HFFc6 (cell line): ENCODE data around the gene COG5. TPM values are rescaled to one million over a fixed set of nuclear protein-coding genes. Genes with fewer than 3 reads are reported as not detected.

Source experiments
- DNase-seq: peaks from one replicate; pipeline ENCODE4 v3.0.0-alpha.2; 2018
- H3K27ac Mint-ChIP-seq: 2 replicates; pipeline ENCODE4 v1.8.0; 2020; ENCODE audit warnings: mild to moderate bottlenecking, mixed read lengths
- H3K27me3 Mint-ChIP-seq: 2 replicates; pipeline ENCODE4 v1.8.0; 2021; ENCODE audit warnings: mild to moderate bottlenecking, moderate library complexity, mixed read lengths; ENCODE audit not compliant: insufficient read depth
- H3K36me3 Mint-ChIP-seq: 2 replicates; pipeline ENCODE4 v1.8.0; 2021; ENCODE audit warnings: low read depth, mixed read lengths
- H3K4me1 Mint-ChIP-seq: 2 replicates; pipeline ENCODE4 v1.8.0; 2020; ENCODE audit warnings: low read depth, mixed read lengths
- H3K4me3 Mint-ChIP-seq: 2 replicates; pipeline ENCODE4 v1.8.0; 2020; ENCODE audit warnings: mild to moderate bottlenecking, moderate library complexity, mixed read lengths
- H3K9me3 Mint-ChIP-seq: 2 replicates; pipeline ENCODE4 v1.8.0; 2020; ENCODE audit warnings: mild to moderate bottlenecking, mixed read lengths
- total RNA-seq, 6 experiments: library from RNA; stranded (reverse); fragmentation: NEBNext Ultra II Directional; extraction: Animal tissue kit (Norgen Biotek cat#: 25700); gene quantifications; 2 replicates in 1 of 6; 3 replicates in 5 of 6; pipeline ENCODE4 v1.2.3, GENCODE V29; 2021
- TF ChIP-seq, protein P1 (sequence below): fragments of 200-600 bp; sonication (generic); IDR thresholded peaks from 2 replicates; pipeline ENCODE4 v1.5.0; 2021; ENCODE audit warnings: antibody characterized with exemption, mild to moderate bottlenecking

COG5 gene
- total RNA-seq, 6 experiments from 2014 or later, result 25.6 to 34.8 (median 31.6) TPM

DNA sequence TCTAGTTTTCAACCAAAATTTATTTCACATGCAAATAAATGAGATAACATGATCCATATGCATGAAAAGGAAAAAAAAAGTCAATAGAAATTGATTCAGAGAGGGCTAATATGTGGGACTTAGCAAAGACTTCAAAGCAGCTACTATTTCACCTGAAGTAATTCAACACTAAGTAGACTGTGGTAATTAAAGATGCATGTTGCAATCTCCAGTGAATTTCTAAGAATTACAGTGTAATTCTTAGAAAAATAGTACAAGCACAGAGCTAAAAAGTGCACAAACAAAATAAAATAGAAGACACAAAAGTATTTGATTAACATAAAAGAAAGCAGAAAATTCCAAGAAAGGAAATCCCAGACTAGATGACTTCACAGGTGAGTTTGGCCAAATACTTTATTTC is 68.2 kb downstream of the COG5 start:
- H3K27me3 Mint-ChIP-seq, result no peaks in the 10 kb centered on the region; the same call in 1 of the 2 replicates
- no peak overlapping the region for H3K4me3 Mint-ChIP-seq
- H3K27ac Mint-ChIP-seq, result no peak overlapping the region
- TF ChIP-seq, protein P1, sequence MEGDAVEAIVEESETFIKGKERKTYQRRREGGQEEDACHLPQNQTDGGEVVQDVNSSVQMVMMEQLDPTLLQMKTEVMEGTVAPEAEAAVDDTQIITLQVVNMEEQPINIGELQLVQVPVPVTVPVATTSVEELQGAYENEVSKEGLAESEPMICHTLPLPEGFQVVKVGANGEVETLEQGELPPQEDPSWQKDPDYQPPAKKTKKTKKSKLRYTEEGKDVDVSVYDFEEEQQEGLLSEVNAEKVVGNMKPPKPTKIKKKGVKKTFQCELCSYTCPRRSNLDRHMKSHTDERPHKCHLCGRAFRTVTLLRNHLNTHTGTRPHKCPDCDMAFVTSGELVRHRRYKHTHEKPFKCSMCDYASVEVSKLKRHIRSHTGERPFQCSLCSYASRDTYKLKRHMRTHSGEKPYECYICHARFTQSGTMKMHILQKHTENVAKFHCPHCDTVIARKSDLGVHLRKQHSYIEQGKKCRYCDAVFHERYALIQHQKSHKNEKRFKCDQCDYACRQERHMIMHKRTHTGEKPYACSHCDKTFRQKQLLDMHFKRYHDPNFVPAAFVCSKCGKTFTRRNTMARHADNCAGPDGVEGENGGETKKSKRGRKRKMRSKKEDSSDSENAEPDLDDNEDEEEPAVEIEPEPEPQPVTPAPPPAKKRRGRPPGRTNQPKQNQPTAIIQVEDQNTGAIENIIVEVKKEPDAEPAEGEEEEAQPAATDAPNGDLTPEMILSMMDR, result no peak
- H3K36me3 Mint-ChIP-seq, result 0 out of 2 replicates have a peak, but pooled peaks cover 5% of the 10 kb centered on the region
- H3K4me1 Mint-ChIP-seq, result peaks cover 35% of the 10 kb centered on the region
- H3K9me3 Mint-ChIP-seq, result no peaks in the 10 kb centered on the region
- no peak for DNase-seq

DNA sequence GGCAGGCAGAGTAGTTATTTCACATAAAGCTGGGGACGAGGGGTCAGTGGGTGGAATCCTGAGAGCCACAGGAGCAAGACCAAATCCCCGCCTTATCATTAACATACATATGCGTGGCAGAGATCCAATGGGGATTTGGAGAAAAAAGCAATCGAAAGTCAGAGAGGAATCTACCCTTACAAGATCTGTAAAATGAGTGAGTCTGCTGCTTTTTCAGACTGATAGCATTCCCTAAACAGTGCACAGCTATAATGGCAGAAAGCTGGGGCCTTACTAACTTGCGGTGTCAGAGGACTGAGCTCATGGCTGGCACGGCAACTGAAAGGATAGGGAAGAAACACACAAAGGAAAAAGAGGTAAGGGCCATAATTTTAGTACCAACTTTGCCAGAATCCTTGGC is 68.8 kb downstream of the COG5 start:
- Mint-ChIP-seq H3K36me3 (0 out of 2 replicates have a peak, but pooled peaks cover 5% of the 10 kb centered on the region), H3K4me3 (no peak overlapping the region), H3K4me1 (peaks cover 33% of the 10 kb centered on the region), H3K27me3 (peaks cover 2% of the 10 kb centered on the region), H3K9me3 (no peaks in the 10 kb centered on the region), H3K27ac (no peak overlapping the region; the same call in 1 of the 2 replicates)
- DNase-seq, result no peak
- TF ChIP-seq, protein P1, result no peak

DNA sequence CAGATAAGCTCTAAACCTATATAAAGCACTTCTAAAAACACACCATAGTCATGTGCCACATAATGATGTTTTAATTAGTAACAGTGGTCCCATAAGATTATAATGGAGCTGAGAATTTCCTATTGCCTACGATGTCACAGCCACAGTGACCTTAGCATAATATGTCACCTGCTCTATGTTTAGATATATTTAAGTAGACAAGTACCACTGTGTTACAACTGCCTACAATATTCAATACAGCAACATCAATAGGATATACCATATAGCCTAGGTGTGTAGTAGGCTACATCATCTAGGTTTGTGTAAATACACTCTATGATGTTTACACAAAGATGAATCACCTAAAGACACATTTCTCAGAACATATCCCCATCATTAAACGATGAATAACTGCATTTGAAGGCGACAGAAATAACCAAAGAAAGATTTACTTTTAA is 69.4 kb downstream of the COG5 start:
- Mint-ChIP-seq H3K9me3 (no peaks in the 10 kb centered on the region), H3K4me1 (peaks cover 28% of the 10 kb centered on the region), H3K36me3 (0 out of 2 replicates have a peak, but pooled peaks cover 5% of the 10 kb centered on the region), H3K27me3 (peaks cover 2% of the 10 kb centered on the region), H3K4me3 (no peak overlapping the region), H3K27ac (no peak overlapping the region)
- no peak for DNase-seq
- TF ChIP-seq, protein P1, result no peak

DNA sequence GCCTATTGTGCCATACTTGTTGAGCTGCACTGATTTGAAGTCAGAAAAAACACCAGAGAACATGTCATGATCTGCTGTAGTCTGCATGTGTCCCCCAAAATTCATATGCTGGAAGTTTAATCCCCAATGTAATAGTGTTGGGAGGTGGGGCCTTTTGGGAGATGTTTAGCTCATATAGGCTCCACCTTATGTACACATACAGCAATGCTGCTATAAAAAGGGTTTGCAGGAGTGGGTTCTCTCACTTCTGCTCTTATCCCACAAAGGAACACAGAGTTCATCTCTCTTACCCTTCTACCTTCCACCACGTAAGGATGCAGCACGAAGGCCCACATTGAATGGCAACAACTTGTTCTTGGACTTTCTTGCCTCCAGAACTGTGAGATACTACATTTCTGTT is 70.8 kb downstream of the COG5 start:
- Mint-ChIP-seq H3K27ac (no peak overlapping the region), H3K36me3 (0 out of 2 replicates have a peak, but pooled peaks cover 5% of the 10 kb centered on the region), H3K4me3 (no peak overlapping the region), H3K4me1 (peaks cover 28% of the 10 kb centered on the region), H3K27me3 (peaks cover 2% of the 10 kb centered on the region), H3K9me3 (no peaks in the 10 kb centered on the region)
- TF ChIP-seq, protein P1, result no peak
- no peak for DNase-seq

DNA sequence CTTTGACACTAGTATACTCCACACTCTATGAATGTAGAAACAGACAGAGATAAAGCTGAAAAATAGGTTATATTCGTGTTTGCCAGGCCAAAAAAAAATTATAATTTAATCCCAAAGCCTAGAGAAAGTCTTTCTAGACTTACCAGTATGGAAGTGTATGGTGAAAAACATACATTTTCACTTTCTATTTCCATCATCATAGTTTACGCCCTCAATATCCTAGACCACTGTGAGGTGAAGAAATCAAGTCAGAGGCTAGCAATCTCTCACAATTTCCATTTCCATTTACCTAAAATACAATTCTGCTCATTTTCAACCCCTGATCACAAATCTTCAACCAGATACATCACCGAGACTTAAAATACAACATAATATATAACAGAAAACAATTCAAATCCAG is 77.7 kb downstream of the COG5 start:
- DNase-seq, result no peak
- H3K36me3 Mint-ChIP-seq, result no peaks in the 10 kb centered on the region
- no peak overlapping the region for H3K27ac Mint-ChIP-seq
- no peaks in the 10 kb centered on the region for H3K9me3 Mint-ChIP-seq
- TF ChIP-seq, protein P1, result no peak
- H3K27me3 Mint-ChIP-seq, result peaks cover 2% of the 10 kb centered on the region; the same call in 1 of the 2 replicates
- peaks cover 4% of the 10 kb centered on the region for H3K4me1 Mint-ChIP-seq
- no peak overlapping the region for H3K4me3 Mint-ChIP-seq

DNA sequence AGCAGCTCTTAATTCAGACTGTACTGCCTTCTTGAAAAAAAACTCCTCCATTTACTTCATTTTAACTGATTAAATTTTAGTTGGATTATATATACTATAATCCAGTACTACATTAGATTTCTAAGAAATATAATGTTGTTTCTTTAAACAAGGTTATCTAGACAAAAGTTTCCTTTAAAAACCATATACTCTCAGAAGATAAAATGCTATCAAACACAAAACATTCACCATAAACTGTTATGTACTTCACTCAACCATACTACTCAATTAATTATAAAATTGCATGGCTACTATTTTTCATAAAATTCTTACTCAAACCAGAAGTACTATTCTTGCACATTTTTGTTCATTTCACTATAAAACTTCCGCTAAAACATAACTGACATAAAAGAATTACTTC is 81.1 kb downstream of the COG5 start:
- no peak overlapping the region for H3K27ac Mint-ChIP-seq
- no peaks in the 10 kb centered on the region for H3K36me3 Mint-ChIP-seq
- H3K4me3 Mint-ChIP-seq, result no peak overlapping the region
- H3K4me1 Mint-ChIP-seq, result peaks cover 11% of the 10 kb centered on the region
- H3K9me3 Mint-ChIP-seq, result no peaks in the 10 kb centered on the region
- DNase-seq, result no peak
- no peaks in the 10 kb centered on the region for H3K27me3 Mint-ChIP-seq
- TF ChIP-seq, protein P1, result no peak
